Large intestine (tissue), 3 donors: ENCODE data around the gene CLHC1. TPM values are rescaled to one million over a fixed set of nuclear protein-coding genes. Genes with fewer than 3 reads are reported as not detected.

Source experiments
- DNase-seq, 2 donors: peaks; one replicate each; pipeline versions ENCODE4 v3.0.0 to v3.0.0-alpha.2; 2013
- H3K27ac ChIP-seq: one replicate; pipeline ENCODE4 v1.5.1; 2013; ENCODE audit warnings: low read length
- H3K27me3 ChIP-seq: 2 replicates; pipeline ENCODE4 v1.6.1; 2013; ENCODE audit warnings: low read length; ENCODE audit not compliant: control insufficient read depth, insufficient read depth
- H3K36me3 ChIP-seq: 2 replicates; pipeline ENCODE4 v1.6.1; 2013; ENCODE audit warnings: low read length; ENCODE audit not compliant: control insufficient read depth, insufficient read depth
- H3K4me1 ChIP-seq: one replicate; pipeline ENCODE4 v1.6.1; 2013; ENCODE audit warnings: low read length; ENCODE audit not compliant: control insufficient read depth, insufficient read depth
- H3K4me3 ChIP-seq: one replicate; pipeline ENCODE4 v1.5.1; 2013; ENCODE audit warnings: low read length
- H3K9me3 ChIP-seq: one replicate; pipeline ENCODE4 v1.6.1; 2013; ENCODE audit warnings: mild to moderate bottlenecking, low read depth, low read length, moderate library complexity; ENCODE audit not compliant: control insufficient read depth
- WGBS: methylation state at CpG from one replicate; pipeline ENCODE4 v1.1.5; 2013; ENCODE audit warnings: low lambda C conversion rate; ENCODE audit not compliant: insufficient coverage; 5-methylcytosine and 5-hydroxymethylcytosine counted together
- polyA plus RNA-seq: library from polyadenylated mRNA; unstranded; fragments of 120-200 nt; gene quantifications from one replicate; pipeline ENCODE4 v1.2.1, GENCODE V29; 2013

CLHC1 gene
- polyA plus RNA-seq, 1 donor = 17.9 TPM

GRCh38 chr2:55153584-55154299 is 78.4 kb downstream of the CLHC1 start:
- Histone ChIP-seq H3K36me3 (no peaks in the 10 kb centered on the region), H3K27ac (peak overlapping the region; percentile 71), H3K4me1 (peaks cover 53% of the 10 kb centered on the region), H3K9me3 (no peaks in the 10 kb centered on the region), H3K27me3 (no peaks in the 10 kb centered on the region), H3K4me3 (no peak overlapping the region)
- 7% methylated on average over 3 of the region's 10 CpGs for WGBS
- peak; percentile 70 to 86 for DNase-seq

DNA sequence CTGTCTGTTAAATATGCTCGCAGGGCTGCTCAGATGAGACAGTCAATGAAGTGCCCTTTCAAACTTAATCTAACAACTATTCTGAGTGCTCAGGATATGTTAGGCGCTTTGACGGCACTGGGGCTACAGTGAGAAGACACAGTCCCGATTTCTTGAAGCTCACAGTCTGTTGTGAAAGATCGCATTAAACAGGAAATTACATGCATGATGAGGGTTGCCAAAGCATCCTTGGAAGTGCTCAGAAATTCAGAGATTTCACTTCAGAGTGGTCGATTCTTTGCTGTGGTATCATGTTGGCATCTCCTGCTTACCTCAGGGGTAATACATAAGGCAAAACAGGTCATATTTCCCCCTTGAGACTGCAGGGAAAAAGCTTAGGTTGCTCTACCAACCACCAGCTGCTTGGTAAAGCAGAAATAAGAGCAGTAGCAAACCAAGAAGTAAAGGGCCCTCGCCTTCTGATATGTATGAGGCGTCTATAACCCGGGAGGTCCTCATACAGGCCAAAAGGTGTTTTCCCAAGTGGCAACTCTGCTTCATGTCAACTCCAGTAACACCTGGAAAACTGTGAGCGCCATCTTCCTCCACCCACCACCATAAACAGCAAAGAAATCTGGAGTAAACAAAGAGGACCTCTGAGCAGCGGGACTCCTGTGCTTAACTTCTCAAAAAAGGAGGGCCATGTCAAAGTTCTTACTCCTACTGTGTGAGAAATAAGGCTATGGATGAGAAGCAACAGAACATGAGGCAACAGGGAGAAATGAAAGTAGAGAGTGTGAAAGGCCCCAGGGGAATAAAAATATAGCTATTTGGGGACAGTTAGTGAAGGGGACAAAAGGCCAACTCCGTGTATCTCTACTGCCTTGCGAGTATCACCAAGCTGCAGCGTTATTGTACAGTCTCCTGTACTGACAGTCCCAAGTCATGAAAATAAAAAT is 79.3 kb downstream of the CLHC1 start:
- Histone ChIP-seq H3K36me3 (no peaks in the 10 kb centered on the region), H3K4me1 (peaks cover 46% of the 10 kb centered on the region), H3K27me3 (no peaks in the 10 kb centered on the region), H3K9me3 (no peaks in the 10 kb centered on the region), H3K27ac (peak overlapping the region; percentile 71), H3K4me3 (no peak overlapping the region)
- peak in 1 of 2 donors; percentile 33 for DNase-seq
- WGBS = no CpG with 5 or more reads among the region's 14 CpGs

- Histone ChIP-seq H3K9me3 (no peaks in the 10 kb centered on the region), H3K27ac (no peak overlapping the region), H3K27me3 (no peaks in the 10 kb centered on the region), H3K36me3 (no peaks in the 10 kb centered on the region), H3K4me1 (peaks cover 37% of the 10 kb centered on the region), H3K4me3 (no peak overlapping the region)
- no peak for DNase-seq
Measured at GRCh38 chr2:55151733-55152433, 80.2 kb downstream of the CLHC1 start.

DNA sequence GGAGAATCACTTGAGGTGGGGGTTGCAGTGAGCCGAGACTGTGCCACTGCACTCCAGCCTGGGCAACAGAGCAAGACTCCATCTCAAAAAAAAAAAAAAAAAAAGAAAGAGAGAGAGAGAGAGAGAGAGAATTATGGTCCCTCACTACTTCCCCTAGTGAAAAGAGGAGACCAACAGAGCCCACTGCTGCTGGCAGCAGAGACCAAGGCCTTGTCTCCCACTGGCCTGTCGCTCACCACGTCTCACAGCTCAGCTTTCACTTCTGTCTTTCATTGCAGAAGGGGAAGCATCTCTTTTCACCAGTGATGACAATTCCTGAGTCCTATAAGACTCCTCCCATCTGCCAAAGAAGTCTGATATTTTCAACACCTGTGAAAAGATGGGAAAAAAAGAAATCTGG is 81.3 kb downstream of the CLHC1 start:
- Histone ChIP-seq H3K9me3 (no peaks in the 10 kb centered on the region), H3K36me3 (no peaks in the 10 kb centered on the region), H3K4me1 (peaks cover 30% of the 10 kb centered on the region), H3K27me3 (no peaks in the 10 kb centered on the region), H3K4me3 (no peak overlapping the region), H3K27ac (no peak overlapping the region)
- DNase-seq = no peak
- WGBS = no CpG with 5 or more reads among the region's 3 CpGs

- no peak overlapping the region for H3K27ac ChIP-seq
- no peak for DNase-seq
- H3K36me3 ChIP-seq = no peaks in the 10 kb centered on the region
- peaks cover 12% of the 10 kb centered on the region for H3K4me1 ChIP-seq
- no peaks in the 10 kb centered on the region for H3K27me3 ChIP-seq
- H3K9me3 ChIP-seq = no peaks in the 10 kb centered on the region
- H3K4me3 ChIP-seq = no peak overlapping the region
- WGBS = 0% methylated on average over 1 of the region's 2 CpGs
Measured at GRCh38 chr2:55148269-55148668, 83.8 kb downstream of the CLHC1 start.

- Histone ChIP-seq H3K9me3 (no peaks in the 10 kb centered on the region), H3K36me3 (no peaks in the 10 kb centered on the region), H3K27me3 (no peaks in the 10 kb centered on the region), H3K4me3 (no peak overlapping the region), H3K4me1 (peaks cover 4% of the 10 kb centered on the region), H3K27ac (no peak overlapping the region)
- no peak for DNase-seq
- no CpG with 5 or more reads among the region's 3 CpGs for WGBS
Measured at GRCh38 chr2:55147531-55147930, 84.6 kb downstream of the CLHC1 start.

DNA sequence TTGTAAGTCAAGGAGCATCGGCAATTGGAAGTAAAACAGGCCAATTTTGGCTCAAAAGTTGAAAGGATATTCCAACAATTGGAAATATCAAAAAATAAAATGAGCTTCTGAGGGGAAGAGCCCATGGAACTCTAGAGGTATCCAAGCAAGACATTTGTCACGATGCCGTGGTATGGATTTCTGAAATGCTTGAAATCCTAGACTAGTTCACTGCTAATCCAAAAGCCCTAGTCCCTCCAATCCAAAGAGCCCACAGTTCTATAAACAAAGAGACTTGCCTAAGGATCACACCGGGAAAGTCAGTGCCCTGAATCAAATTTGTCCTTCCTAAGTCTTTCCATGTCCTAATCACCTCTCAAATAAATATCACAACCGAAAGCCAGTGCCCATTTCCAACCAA is 85.1 kb downstream of the CLHC1 start:
- H3K9me3 ChIP-seq = no peaks in the 10 kb centered on the region
- no peak overlapping the region for H3K27ac ChIP-seq
- no peak for DNase-seq
- no CpG with 5 or more reads among the region's 5 CpGs for WGBS
- H3K4me3 ChIP-seq = no peak overlapping the region
- no peaks in the 10 kb centered on the region for H3K4me1 ChIP-seq
- no peaks in the 10 kb centered on the region for H3K36me3 ChIP-seq
- H3K27me3 ChIP-seq = no peaks in the 10 kb centered on the region

DNA sequence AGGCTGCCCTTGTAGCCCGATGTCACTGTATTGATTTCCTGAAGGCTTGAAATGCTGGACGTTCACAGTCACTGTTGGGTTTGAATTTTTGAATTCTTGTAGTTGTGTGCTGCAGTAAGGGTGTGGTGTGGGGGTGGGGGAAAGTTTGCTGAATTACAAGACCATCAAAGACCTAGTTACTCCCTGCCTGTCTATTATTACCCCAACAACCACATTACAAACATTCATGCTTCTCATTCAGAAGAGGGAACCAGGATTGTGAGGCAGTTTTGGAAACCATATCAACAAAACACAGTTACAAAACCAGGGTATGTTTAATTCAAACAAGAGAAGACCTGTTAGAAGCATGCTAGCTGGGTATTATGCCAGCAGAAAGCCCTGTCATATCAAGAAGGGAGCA is 85.8 kb downstream of the CLHC1 start:
- no peaks in the 10 kb centered on the region for H3K9me3 ChIP-seq
- WGBS = no CpG with 5 or more reads among the region's 2 CpGs
- H3K4me3 ChIP-seq = no peak overlapping the region
- DNase-seq = no peak
- no peaks in the 10 kb centered on the region for H3K27me3 ChIP-seq
- H3K36me3 ChIP-seq = no peaks in the 10 kb centered on the region
- no peak overlapping the region for H3K27ac ChIP-seq
- H3K4me1 ChIP-seq = peaks cover 7% of the 10 kb centered on the region

DNA sequence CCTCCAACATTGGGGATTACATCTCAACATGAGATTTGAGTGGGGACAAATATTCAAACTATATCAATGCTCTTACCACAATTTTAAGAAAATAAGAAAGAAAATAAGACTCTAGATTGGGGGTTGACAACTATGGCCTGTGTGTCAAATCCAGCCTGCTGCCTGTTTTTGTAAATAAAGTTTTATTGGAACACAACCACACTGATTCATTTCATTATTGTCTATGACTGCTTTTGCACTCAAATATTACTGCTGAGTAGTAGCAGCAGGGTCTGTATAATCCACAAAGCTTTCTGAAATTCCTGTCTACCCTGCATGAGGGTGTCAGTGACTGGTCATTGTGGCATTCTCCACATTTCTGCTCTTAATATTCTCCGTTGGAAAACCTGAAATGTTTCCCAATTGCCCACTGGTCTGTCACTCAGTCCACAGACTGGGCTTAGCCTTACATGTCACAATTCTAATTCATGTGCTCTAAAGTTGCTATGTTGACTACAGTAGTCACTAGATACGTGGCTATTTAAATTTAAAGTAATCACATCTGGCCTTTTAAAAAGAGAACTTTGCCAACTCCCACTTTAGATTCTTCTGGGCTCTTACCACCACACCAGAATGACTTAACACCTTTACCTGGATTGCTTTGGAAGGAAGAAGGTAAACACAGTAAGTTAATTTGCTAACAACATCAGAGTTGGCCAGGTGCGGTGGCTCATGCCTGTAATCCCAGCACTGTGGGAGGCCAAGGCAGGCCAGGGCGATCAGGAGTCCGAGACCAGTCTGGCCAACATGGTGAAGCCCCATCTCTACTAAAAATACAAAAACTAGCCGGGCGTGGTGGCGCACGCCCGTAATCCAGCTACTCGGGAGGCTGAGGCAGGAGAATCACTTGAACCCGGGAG is 86.9 kb downstream of the CLHC1 start:
- Histone ChIP-seq H3K4me1 (peaks cover 12% of the 10 kb centered on the region), H3K27ac (no peak overlapping the region), H3K27me3 (no peaks in the 10 kb centered on the region), H3K4me3 (no peak overlapping the region), H3K9me3 (no peaks in the 10 kb centered on the region), H3K36me3 (no peaks in the 10 kb centered on the region)
- 100% methylated on average over 1 of the region's 12 CpGs for WGBS
- no peak for DNase-seq
